Measurements from ENCODE around the gene TPRN.
A peak's percentile ranks its signal among the peaks of the same experiment; 100 is the strongest.

TPRN gene

DNA sequence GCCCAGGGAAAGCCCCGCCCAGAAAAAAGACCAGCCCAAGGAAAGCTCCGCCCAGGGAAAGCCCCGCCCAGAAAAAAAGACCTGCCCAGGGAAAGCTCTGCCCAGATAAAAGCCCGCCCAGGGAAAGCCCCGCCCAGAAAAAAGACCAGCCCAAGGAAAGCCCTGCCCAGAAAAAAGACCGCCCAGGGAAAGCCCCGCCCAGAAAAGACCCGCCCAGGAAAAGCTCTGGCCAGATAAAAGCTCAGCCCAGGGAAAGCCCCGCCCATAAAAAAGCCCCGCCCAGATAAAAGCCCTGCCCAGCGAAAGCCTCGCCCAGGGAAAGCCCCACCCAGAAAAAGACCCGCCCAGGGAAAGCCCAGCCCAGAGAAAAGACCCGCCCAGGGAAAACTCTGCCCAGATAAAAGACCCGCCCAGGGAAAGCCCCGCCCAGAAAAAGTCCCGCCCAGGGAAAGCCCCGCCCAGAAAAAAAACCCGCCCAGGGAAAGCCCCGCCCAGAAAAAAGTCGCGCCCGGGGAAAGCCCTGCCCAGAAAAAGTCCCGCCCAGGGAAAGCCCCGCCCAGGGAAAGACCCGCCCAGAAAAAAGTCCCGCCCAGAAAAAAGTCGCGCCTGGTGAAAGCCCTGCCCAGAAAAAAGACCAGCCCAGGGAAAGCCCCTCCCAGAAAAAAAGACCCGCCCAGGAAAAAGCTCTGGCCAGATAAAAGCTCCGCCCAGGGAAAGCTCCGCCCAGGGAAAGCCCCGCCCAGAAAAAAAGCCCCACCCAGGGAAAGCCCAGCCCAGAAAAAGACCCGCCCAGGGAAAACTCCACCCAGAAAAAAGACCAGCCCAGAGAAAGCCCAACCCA, 49.7 kb downstream of the TPRN start:
- TF ChIP-seq, protein P1, sequence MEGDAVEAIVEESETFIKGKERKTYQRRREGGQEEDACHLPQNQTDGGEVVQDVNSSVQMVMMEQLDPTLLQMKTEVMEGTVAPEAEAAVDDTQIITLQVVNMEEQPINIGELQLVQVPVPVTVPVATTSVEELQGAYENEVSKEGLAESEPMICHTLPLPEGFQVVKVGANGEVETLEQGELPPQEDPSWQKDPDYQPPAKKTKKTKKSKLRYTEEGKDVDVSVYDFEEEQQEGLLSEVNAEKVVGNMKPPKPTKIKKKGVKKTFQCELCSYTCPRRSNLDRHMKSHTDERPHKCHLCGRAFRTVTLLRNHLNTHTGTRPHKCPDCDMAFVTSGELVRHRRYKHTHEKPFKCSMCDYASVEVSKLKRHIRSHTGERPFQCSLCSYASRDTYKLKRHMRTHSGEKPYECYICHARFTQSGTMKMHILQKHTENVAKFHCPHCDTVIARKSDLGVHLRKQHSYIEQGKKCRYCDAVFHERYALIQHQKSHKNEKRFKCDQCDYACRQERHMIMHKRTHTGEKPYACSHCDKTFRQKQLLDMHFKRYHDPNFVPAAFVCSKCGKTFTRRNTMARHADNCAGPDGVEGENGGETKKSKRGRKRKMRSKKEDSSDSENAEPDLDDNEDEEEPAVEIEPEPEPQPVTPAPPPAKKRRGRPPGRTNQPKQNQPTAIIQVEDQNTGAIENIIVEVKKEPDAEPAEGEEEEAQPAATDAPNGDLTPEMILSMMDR (IDR thresholded peaks at IDR 0.05; ENCODE audit: insufficient read depth, low read depth, low read length, missing control alignments), result no peak

DNA sequence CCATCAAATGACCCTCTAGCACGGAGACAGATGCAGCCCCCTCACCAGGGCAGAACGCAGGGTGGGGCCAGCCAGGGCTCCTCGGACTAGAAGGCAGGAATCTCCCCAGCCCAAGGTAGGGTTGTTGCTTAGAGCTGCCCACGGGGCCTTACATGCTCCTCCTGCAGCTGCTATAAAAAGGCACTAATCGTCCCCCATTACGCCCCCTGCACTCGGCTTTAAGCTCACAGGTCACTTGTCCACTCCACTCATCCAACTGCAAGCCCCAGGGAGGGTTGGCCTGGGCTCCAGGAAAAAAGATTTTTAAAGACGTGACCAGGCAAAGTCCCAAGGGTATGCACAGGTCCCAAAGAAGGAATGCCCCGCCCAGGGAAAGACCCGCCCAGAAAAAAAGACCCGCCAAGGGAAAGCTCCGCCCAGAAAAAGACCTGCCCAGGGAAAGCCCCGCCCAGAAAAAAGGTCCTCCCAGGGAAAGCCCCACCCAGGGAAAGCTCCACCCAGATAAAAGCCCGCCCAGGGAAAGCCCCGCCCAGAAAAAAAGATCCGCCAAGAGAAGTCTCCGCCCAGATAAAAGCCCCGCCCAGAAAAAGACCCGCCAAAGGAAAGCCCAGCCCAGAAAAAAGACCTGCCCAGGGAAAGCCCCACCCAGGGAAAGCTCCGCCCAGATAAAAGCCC, 50.5 kb downstream of the TPRN start:
- H3K4me3 ChIP-seq (ENCODE audit: low read length), result no peak overlapping the region
- TF ChIP-seq, protein P1 (IDR thresholded peaks at IDR 0.05; ENCODE audit: insufficient read depth, low read depth, low read length, missing control alignments), result no peak
- peak; percentile 17 for DNase-seq (ENCODE audit: low read depth)

More for the DNA sequence above, 49.7 kb downstream of the TPRN start:
- DNase-seq (ENCODE audit: low read depth), result peak; percentile 58
- H3K4me3 ChIP-seq (ENCODE audit: low read length), result no peak overlapping the region

DNA sequence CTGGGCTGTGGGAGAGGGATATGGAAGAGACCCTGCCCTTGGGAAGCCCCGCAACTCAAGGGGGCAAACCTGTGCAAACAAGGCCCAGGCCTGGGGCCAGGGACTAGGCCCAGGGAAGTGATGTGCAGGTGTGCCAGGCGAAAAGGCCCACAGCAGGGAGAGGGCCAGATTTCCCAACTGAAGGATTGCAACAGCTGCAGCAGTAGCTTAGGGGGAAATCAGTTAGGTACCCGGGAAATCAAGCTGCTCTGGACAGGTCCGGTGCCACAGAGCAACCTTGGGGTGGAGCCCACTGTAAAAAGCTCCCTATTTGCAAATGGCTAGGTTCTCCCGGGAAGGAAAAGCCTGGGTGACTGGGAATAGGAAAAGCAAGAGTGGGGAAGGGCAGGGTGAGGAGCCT, 51.2 kb downstream of the TPRN start:
- H3K4me3 ChIP-seq (ENCODE audit: low read length), result no peak overlapping the region
- no peak for DNase-seq (ENCODE audit: low read depth)
- TF ChIP-seq, protein P1 (IDR thresholded peaks at IDR 0.05; ENCODE audit: insufficient read depth, low read depth, low read length, missing control alignments), result no peak

DNA sequence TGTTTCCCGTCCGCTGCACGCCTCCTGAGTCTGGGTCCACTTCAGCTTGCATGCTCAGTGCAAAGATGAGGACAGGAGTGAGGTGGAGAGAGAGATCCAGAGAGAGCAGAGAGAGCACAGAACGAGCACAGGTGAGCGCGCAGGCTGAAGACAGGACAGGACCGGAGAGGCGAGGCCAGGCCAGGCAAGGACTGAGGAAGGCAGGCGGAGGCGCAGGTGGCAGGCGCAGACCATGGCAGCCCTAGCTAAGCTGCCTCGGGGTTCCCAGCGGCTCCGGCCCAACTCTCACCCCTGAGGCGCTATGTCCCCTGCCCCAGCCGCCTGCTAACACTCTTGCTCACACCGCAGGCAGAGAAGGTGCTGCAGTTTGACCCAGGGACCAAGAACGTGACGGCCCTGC, 51.9 kb downstream of the TPRN start:
- H3K4me3 ChIP-seq (ENCODE audit: low read length), result no peak overlapping the region
- TF ChIP-seq, protein P1 (IDR thresholded peaks at IDR 0.05; ENCODE audit: insufficient read depth, low read depth, low read length, missing control alignments), result no peak
- no peak for DNase-seq (ENCODE audit: low read depth)

DNA sequence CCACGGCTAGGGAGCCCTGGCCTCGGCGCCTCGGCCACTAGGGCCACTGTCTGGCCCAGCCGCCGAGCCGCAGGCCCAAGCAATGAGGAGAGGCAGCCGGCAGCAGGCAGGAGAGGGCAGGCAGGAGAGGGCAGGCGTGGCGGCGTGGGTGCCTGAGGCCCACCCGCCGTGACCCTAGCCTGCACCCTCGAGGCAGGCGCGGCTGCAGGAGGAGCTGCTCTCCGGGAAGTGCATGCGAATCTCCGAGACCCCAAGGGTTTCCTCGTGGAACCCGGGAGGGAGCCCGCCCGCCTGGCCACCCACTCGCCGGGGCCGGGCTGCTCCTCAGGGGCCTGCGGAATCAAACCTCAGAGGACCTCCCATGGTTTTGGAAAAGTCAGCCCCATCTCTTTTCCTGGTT, 52.3 kb downstream of the TPRN start:
- no peak for DNase-seq (ENCODE audit: low read depth)
- H3K4me3 ChIP-seq (ENCODE audit: low read length), result no peak overlapping the region
- TF ChIP-seq, protein P1 (IDR thresholded peaks at IDR 0.05; ENCODE audit: insufficient read depth, low read depth, low read length, missing control alignments), result no peak

DNA sequence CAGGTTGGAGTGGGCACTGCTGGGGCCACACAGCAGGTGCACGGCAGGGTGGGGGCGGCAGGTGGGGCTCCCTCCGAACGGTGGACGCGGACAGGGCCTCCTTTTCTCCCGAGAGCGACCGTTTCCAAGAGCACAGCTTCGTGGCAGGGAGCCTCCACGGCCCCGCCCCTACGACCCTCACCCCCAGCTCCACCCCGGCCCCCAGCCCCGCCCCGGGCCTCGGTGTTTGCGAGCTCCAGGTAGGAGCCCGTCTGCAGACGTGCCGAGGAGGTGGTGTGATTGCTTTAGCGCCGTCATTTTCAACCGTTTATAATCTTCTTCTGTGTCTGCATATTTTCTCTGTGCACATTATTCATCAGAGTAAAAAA, 52.8 kb downstream of the TPRN start:
- DNase-seq (ENCODE audit: low read depth), result no peak
- TF ChIP-seq, protein P1 (IDR thresholded peaks at IDR 0.05; ENCODE audit: insufficient read depth, low read depth, low read length, missing control alignments), result no peak
- no peak overlapping the region for H3K4me3 ChIP-seq (ENCODE audit: low read length)
